Uterus (tissue), 2 donors: Measurements from ENCODE around the gene CHN2.

Experiments used
- POLR2A ChIP-seq, 2 donors: fragments of 450-650 bp; IDR thresholded peaks; one replicate each; pipeline ENCODE4 v1.6.1; 2016; ENCODE audit warnings: antibody characterized with exemption in 2 of 2, mild to moderate bottlenecking in 1 of 2, moderate library complexity in 1 of 2
- TF ChIP-seq, protein P1 (sequence below), 4 experiments: fragments of 200-600 bp in 2 of 4; fragments of 450-650 bp in 2 of 4; sonication (generic) in 2 of 4; IDR thresholded peaks; one replicate each; pipeline ENCODE4 v1.5.1; 2016 to 2019; ENCODE audit warnings: antibody characterized with exemption in 4 of 4, mild to moderate bottlenecking in 2 of 4, moderate library complexity in 1 of 4

DNA sequence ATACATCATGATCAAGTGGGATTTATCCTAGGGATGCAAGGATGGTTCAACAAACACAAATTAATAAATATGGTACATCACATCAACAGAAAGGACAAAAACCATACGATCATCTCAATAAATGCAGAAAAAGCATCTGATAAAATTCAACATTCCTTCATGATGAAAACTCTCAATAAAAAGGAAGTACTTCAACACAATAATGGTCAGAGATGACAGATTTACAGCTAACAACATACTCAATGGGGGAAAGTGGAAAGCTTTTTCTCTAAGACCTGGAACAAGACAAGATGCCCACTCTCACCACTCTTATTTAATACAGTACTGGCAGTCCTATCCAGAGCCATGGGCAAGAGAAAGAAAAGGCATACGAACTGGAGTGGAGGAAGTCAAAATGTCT lies 329.2 kb downstream of the CHN2 start:
- TF ChIP-seq POLR2A (IDR thresholded peaks at IDR 0.05) = no peak
- TF ChIP-seq, protein P1, sequence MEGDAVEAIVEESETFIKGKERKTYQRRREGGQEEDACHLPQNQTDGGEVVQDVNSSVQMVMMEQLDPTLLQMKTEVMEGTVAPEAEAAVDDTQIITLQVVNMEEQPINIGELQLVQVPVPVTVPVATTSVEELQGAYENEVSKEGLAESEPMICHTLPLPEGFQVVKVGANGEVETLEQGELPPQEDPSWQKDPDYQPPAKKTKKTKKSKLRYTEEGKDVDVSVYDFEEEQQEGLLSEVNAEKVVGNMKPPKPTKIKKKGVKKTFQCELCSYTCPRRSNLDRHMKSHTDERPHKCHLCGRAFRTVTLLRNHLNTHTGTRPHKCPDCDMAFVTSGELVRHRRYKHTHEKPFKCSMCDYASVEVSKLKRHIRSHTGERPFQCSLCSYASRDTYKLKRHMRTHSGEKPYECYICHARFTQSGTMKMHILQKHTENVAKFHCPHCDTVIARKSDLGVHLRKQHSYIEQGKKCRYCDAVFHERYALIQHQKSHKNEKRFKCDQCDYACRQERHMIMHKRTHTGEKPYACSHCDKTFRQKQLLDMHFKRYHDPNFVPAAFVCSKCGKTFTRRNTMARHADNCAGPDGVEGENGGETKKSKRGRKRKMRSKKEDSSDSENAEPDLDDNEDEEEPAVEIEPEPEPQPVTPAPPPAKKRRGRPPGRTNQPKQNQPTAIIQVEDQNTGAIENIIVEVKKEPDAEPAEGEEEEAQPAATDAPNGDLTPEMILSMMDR (IDR thresholded peaks at IDR 0.05) = no peak
